GM21619 (cell line): ENCODE measurements around the gene PRCP.

Source experiments
- ATAC-seq: cut with Tn5 transposase; IDR thresholded peaks from one replicate; pipeline ENCODE4 v1.9.1; 2021; ENCODE audit not compliant: unreplicated experiment

PRCP gene

DNA sequence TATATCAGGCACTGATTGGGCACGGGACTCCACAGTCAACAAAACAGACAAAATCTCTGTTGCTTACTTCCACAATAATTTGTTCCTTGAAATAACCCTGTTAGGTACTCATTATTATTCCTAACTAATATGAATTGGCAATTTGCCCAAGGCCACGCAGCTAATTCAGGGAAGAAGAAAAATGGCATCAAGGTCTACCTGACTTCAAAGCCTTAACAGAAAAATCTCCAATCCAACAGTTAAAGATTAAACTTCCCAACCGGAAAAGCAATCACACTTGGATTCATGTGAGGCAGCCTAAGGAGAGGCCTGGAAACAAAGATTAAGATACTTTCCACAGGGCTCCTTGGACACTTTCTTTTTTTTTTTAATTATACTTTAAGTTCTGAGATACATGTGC lies 68.9 kb downstream of the PRCP start:
- ATAC-seq = no peak

GRCh38 chr11:82830746-82831145 lies 69.5 kb downstream of the PRCP start:
- ATAC-seq = no peak

GRCh38 chr11:82829101-82829500 lies 71.1 kb downstream of the PRCP start:
- ATAC-seq = no peak

DNA sequence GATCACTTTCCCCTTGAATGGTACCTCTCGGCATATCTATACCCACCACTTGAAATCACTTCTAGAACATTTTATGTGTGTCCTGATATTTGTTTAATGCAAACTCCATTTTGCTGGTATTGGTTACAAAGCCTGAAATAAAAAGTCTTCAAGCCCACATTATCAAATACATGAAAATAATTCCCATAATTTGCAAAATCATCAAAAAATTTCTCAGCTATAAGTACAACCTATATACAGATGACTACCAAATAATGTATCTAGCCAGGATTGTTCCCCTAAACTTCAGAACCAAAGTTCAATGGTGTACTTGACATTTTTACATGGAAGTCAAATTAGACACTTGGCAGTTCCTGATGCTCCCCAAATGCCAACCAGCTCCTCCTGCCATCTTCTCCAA lies 71.8 kb downstream of the PRCP start:
- no peak for ATAC-seq

GRCh38 chr11:82826526-82826925 lies 73.7 kb downstream of the PRCP start:
- ATAC-seq = no peak

GRCh38 chr11:82823647-82824619 lies 76.3 kb downstream of the PRCP start:
- no peak for ATAC-seq

GRCh38 chr11:82818409-82819043 lies 81.7 kb downstream of the PRCP start:
- no peak for ATAC-seq

DNA sequence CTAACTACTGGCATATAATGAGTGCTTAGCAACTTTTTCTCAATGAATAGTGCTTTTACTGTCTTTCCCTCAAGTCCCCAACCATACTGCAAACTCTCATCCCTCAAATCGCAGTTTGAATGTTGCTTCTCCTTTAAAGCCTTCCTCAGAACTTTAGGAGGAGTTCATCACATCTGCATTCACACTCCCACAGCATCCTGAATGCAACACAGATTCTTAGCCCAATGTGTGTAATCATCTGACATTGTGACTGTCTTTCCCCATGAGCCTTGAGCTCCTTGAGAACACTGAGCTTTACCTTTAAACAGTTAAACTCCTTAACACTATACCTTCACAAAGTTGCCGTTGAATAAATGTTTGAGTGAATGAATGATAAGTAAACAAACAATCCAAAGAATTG lies 84.8 kb downstream of the PRCP start:
- no peak for ATAC-seq

DNA sequence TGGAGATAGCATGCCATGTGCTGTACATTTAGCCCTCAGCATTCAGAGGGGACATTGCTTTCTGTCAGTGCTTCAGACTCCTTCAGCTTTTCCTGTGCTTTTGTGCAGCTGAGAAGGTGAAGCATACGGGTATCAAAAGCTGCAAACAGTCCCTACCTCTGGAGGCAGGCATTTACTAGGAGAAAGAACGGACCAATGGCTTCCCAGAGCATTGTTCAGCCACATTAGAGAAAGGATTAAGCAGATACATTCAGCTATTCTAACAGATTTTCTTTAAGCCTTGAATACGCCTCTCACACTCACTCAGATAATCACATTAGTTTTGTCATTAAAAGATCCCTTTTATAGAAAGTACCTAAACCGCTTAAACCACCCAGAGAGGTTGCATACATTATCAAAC lies 85.9 kb downstream of the PRCP start:
- ATAC-seq = no peak

GRCh38 chr11:82811369-82811768 lies 88.9 kb downstream of the PRCP start:
- no peak for ATAC-seq

DNA sequence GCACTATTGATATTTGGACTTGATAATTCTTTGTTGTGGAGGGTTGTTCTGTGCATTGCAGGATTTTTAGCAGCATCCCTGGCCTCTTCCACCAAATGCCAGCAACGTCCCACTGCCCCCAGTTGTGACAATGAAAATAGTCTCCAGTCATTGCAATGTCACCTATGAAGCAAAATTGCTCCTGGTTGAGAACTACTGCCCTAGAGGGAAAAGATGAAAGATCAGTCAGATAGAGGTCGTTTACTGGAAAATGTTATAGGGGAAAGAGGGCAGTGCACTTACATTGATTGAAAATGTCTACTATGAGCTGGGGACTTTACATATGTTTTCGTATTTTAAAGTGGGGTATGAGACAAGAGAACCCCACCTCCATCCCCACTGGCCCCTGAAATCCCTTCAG lies 89.5 kb downstream of the PRCP start:
- ATAC-seq = no peak

- ATAC-seq = no peak
Observed at GRCh38 chr11:82810326-82810725, 89.9 kb downstream of the PRCP start.

- ATAC-seq = no peak
Observed at GRCh38 chr11:82807646-82808045, 92.6 kb downstream of the PRCP start.

GRCh38 chr11:82802710-82803109 lies 97.5 kb downstream of the PRCP start:
- ATAC-seq = no peak

DNA sequence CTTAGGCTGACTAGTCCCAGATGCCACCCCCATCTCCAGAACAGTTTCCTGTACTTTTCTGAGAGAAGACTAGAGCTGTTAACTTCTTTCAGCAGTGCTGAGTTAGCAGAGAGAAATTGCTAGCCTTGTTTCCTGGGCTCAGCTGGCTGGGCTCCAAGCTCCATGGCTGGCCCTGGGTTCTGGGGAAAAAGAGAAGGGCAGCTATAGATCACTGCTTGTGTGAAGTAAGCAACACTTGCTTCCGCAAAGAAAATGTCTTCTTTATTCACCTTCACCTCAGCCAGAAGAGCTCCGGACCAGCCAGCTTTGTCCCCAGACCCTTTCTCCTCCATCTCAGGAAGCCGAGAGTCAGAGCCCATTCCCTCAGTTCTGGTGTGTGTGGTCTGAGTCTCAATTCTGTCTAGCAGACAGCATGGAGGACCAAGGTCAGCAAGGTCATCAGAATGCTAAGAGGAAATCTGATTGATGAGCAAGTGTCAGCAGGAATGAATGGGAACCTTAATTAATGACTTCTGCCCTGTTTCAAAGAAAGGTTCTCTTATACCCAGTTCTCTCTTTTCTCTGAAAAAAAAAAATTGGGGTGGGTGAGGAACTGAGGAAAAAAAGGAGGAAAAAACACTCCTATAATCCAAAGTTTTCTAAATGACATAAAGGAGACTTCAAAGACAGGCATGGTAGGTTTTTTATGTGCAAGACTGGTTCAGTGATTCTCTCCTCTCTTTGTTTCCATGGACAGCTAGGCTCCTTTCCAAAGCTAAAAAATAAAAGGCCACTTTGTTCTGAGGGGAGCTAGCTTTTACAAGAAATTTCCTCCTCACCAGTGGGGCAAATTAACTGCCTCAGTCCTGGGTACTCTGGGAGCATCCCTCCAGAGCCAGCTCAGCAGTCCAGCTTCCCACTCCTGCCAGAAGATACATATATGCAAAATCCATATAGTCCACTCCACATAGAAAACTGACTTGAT lies 103.0 kb downstream of the PRCP start:
- ATAC-seq = no peak

DNA sequence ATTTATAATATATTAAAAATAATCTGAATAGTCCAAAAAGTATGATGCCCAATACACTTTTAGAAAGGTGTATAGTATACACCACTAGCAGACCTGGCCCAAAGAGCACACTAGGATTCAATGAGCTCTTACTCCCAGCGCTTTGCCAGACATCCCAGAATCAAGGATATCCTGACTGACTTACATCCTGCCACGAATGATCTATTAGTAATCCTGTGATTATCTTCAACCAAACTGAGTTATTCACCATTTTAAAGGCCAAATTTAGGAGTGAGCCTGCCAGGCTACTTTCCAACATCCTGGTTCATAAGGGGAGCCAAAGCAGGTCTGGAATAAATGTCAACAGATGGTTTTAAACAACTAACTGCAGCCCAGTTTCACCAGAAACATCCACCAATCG lies 105.7 kb downstream of the PRCP start:
- ATAC-seq = no peak

- no peak for ATAC-seq
Observed at GRCh38 chr11:82792822-82793569, 107.2 kb downstream of the PRCP start.

- ATAC-seq = no peak
Observed at GRCh38 chr11:82792319-82792718, 107.9 kb downstream of the PRCP start.

GRCh38 chr11:82791779-82792178 lies 108.5 kb downstream of the PRCP start:
- no peak for ATAC-seq

DNA sequence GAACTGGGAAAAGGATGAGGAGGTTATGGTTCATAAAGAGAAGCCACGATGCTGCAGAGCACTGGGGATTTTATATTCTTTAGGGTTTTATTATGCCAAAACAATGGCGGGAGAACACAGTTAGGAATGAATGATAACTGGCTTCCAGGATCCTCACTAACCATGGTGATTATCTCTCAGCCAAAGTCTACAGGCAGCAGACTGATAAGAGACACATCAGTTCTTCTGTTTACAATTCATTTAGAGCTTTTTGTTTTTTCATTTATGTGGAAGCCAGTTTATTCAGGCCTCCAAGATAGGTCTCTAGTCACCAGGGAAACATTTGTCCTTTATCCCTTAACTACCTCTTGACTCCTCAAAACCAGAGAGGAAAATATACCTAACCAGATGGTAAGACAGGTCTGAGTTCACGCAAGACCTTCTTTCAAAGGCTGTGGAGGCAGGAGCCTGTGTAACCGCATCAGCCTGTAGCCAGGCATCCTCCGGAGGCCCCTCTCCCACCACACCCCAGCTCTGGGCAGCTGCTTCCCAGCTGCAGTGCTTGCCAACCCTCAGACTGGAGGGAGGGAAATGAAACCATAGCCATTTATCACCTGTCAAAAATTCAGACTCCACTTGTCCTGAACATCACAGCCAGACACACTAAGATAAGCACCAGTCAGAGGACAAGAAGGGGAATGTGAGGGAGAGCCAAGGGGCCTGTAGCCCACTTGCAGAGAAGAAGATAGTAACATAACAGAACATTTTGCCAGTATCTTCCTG lies 109.3 kb downstream of the PRCP start:
- no peak for ATAC-seq
